HG03558 (cell line): ENCODE results near the gene HSPA4.
"Not testable (repeated sequence)": the region's sequence is repeated elsewhere in the genome, so short reads cannot be mapped to it uniquely, and the experiment has no call there.

Experiments
- ATAC-seq: cut with Tn5 transposase; IDR thresholded peaks from one replicate; pipeline ENCODE4 v1.9.1; 2021; ENCODE audit warnings: moderate number of reproducible peaks; ENCODE audit not compliant: unreplicated experiment; ENCODE audit errors: extremely low read depth

Gene HSPA4

DNA sequence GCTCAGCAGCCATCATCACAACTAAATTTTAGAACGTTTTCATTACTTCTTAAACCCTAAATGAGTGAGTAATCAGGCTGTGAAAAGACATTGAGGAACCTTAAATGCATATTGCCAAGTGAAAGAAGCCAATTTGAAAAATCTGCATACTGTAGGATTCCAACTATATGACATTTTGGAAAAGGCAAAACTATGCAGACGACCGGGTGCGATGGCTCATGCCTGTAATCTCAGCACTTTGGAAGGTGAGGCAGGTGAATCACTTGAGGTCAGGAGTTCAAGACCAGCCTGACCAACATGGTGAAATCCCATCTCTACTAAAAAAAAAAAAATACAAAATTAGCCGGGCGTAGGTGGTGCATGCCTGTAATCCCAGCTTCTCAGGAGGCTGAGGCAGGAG, 33.4 kb downstream of the HSPA4 start:
- ATAC-seq = not testable (repeated sequence)

DNA sequence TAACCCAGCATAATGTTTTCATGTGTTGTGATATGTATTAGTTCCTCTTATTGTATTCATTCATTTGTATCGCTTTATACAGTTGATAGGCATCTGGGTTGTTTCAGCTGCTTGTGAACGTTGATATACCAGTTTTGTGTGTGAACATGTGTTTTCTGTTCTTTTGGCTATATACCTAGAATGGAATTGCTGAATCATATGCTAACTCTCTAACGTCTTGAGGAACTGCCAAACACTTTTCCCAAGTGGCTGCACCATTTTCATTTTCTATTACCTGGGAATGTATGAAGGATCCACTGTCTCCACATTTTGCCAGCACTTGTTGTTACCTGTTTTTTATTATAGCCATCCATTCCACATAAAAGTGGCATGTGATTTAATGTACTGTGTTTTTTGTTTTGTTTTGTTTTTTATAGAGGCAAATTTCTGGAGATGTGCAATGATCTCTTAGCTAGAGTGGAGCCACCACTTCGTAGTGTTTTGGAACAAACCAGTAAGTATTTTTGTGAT, 34.6 kb downstream of the HSPA4 start:
- ATAC-seq = no peak

DNA sequence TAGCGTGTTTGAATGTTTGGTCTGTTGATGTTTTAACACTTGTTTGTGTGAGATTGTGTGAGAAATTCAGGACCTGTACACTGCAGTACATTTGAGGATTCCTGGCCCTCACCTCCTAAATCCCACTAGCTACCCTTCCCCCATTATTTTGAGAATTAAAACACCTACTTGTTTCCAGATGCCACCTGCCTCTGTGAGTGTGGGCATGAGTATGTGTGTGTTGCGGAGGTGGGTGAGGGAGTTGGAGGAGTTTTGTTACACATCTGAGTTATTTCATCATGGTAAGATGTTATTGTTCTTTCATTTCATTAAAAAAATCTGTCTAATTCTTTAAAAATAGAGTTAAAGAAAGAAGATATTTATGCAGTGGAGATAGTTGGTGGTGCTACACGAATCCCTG, 36.3 kb downstream of the HSPA4 start:
- no peak for ATAC-seq

DNA sequence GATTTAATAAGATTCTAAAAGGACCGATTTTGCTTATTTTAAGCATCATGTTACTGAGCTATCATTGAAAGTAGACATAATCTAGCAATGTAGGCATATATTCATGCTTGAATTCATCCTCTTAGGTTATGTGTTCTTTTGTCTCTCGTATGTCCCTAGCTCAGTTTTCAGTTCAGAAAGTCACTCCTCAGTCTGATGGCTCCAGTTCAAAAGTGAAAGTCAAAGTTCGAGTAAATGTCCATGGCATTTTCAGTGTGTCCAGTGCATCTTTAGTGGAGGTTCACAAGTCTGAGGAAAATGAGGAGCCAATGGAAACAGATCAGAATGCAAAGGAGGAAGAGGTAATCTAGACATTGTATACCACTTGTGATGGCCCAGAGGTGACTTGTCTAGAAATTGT, 39.2 kb downstream of the HSPA4 start:
- ATAC-seq = no peak

DNA sequence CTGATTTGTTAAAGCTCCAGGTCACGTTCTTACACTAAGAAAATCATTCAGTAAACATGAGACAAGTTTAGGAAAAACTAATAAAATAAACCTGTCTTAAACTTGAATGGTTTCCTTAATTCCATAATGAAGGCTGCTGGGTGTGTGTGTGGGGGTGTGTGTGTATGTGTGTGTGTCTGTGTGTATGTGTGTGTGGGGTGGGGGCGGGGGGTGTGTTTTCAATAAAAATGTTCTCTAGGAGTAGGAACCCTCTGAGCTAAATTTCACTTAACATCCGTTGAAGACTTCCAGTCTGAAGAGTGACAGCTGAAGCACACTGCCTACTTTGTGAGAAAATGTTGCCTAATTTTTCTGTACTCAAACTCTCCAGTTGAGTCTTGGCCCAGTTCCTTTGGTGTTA, 54.5 kb downstream of the HSPA4 start:
- ATAC-seq = no peak

DNA sequence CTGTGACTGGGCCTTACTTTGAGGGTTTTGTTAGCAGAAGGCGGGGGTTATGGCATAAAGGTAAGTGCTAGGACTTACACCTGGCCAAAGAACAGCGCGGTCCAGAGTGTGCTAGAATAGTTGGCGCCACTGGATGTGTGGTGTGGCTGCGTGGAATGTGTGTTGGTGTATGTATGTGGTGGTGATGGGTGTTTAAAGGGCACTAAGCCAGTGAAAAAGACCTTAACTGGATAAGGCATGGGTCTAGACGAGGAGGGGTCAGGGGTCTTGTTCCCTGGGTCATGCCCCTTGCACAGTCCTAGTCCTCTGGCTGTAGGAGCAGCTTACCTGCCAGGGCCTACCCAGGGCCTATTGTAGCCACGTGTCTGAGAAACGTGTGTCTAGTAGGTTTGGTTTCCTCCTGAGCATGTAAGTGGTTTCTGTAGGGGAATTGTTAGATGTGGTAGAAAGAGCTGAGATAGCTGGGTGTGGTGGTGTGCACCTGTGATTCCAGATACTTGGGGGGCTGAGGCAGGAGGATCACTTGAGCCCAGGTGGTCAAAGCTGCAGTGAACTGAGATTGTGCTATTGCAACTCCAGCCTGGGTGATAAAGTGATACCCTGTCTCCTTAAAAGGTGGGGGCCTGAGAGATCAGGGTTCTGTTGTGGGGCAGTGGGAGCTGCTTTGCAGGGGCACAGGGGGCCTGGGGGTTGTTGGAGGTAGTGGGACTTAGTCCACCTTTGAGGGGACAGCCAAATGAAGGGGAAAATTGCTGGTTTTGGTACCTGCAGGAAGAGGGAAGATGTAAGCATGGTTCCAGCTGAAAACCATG, 55.2 kb downstream of the HSPA4 start:
- ATAC-seq = no peak

DNA sequence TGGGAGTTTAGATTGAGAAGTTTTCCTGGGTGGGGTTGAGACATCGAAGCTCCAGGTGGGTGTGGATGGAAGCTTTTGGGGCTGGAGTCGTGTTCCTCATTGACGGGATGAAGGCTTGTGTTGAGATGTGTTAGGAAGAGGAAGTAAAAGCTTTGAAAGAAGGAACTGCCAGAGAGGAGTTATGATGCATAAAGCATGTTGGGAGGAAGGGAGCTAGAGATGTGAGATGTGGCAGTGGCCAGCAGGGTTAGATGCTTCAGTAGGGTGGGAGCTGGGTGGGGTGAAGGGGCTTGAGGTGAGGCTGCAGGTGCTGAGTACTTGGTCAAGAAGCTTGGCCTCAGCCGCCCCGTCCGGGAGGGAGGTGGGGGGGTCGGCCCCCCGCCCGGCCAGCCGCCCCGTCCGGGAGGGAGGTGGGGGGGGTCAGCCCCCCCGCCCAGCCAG, 56.7 kb downstream of the HSPA4 start:
- no peak for ATAC-seq

DNA sequence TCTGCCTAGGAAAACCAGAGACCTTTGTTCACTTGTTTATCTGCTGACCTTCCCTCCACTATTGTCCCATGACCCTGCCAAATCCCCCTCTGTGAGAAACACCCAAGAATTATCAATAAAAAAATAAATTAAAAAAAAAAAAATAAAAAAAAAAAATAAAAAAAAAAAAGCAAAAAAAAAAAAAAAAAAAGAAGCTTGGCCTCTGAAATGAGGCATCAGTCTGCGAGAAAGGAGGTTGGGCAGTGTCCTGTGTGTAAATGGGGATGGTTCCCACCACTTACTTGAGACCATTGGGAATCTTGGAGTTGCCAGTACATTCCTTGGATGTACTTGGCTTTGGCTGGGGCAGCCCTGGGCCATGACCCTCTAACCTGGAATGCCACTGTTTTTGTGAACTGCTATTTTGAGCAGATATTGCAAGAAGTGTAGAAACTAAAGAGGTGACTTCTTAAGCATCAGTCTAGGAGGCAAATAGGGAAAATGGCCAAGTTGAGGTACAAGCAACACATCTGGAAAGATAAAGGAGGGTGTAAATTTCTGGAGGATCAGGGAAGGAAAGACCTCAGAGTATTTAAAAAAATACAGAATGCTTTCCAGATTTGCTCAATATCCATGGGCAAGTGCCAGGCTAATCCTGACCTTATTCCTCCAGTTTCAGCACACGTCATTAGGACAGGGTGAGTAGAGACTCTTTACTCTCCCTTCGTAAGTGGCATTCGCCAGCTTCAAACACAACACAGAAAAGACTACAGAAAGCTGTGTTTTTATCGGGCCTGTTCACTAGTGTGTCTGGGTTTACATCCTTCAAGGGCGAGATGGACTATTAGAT, 58.1 kb downstream of the HSPA4 start:
- no peak for ATAC-seq

DNA sequence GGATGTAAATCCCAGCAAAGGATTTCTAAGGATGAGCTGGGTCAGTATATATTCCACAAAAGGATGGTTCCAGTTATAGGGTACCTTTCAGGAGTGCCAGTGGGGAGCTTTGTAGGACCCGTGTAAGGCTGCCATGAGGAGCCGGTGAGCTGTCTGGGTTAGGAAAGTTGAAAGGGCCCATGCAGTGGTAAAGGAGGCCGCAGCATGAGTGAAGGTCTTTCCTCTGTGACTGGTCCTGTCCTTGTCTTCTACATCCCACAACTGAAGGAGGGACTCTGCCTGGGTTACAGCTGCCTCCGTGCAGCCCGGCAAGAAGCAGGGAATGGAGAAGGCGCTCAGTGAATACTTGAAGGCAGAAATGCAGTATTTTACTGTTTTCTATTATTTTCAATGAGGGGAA, 58.9 kb downstream of the HSPA4 start:
- no peak for ATAC-seq

DNA sequence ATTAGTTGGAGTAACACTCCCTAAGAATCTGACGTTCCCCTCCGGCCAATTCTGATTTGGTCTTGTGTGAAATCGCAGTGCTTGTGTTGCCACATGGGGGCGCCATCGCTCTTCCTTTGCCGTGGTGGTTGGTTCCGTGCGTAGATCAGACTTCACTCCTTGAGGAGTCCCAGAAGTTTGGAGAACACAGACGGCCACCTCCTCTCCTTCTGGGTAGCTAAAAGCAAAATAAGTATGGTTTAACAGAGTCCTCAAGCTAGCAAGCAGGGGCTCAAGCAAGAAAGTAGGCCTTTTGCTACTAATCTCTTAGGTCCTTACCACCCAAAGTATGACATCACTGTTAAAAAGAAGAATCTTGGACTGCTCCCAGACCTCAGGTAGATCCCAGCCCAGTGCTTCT, 59.5 kb downstream of the HSPA4 start:
- ATAC-seq = no peak

DNA sequence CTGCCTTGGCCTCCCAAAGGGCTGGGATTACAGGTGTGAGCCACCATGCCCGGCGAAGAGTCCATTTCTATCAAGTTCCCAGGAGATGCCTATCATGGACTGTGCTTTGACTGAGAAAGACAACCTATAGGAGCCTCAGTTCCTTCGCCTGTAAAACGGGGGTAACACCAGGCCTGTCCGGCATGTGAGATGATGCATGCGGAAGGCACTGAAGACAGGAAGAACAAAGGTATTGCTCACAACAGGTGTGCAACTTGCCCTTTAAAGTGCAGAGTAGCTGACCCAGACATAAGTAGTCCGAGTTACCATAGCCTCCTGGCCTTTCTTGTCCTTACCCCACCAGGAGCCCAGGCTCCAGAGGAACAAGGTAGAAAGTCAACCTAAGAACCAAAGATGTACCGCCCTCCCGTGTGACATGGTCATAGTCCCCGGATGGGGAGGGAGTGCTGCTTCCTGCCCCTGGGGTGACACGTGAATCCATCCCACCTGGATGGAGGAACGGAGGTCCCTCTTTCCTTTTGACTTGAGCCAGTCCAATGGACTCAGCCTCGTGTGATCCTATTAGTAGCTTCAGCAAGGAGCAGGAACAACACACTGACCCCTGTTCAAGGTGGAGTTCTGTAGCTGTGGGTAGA, 60.3 kb downstream of the HSPA4 start:
- ATAC-seq = no peak

DNA sequence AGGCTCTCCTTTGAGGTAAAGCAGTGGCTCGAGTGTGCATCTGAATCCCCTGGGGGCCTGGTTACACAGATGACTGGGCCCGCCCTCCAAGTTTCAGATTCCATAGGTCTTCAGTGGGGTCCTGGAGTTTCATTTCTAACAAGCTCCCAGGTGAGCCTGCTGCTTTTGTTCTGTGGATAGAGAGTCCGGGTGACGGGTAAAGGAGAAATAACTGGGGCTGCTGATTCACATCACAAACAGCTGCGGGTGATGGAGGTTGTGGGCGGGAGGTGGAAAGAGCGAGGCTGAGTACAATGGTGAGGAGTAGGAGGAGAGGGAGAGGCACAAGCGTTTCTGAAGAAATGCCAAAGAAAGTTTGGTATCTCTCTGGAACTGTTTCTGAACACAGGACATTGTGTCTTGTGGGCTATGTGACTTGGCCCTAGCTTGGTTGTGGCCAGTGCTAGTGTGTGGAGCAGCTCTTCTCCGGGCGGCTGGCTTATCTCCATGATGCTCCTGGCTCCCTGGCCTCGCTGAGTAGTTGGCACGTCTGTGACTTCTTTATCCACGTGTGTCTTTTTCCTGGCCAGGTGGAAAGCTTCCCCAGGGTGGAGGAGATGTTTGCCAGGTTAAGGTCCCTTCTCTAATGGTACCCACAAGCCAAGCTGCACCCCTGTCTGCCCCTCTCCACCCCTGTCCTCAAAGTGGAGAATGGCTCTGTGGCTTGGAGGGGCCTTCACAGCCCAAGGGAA, 61.7 kb downstream of the HSPA4 start:
- ATAC-seq = no peak

DNA sequence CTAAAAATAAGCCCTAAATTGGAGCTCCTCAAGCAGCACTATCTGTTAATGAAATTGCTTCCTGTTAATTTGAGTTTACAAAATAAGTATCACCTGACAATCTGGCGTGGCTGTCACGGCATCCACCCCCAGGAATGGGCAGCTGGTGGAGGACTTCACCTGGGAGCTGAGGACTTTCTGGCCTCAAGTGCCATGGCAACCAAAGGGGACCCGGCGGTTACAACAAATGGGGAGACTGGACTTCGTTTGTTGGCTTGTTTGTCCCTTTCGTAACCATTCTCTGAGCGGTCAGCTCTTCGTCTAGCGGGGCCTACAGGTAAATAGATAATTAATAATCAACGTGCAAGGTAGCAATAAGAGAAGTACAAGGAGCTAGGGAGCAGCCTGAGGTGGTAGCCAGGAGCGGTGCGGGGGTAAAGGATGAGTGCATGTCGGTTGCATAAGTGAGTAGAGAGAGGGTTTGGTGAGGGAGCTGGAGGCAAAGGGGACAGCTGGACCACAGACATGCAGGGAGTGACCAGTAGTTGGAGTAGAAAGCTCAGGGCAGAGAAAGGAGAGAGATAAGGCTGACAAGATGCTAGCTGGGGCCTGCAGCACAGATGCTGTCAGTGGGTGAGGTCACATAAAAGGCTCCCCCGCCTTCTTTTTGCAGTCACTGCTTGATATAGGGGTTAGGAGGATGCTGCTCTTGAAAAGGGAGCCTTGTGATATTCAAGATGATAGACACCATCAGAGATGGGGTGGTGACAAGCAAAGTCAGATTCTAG, 62.5 kb downstream of the HSPA4 start:
- no peak for ATAC-seq

DNA sequence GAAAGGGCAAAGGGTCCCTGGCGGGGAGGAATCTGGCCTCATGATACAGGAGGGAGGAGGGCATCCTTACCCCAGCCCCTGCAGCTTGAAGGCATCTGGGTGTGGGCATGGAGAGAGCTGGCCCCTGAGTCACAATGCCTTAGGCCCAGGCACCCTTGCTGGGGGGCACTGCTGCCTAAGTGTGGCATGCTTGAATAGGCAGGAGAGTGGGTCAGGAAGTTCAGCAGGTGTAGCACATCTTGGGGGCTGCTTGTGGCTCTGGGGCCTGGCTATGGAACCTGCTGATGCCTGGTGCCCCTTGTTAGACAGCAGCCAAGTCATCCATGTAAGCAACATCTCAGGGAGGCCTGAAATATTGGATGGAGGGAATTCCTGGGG, 63.1 kb downstream of the HSPA4 start:
- ATAC-seq = no peak

DNA sequence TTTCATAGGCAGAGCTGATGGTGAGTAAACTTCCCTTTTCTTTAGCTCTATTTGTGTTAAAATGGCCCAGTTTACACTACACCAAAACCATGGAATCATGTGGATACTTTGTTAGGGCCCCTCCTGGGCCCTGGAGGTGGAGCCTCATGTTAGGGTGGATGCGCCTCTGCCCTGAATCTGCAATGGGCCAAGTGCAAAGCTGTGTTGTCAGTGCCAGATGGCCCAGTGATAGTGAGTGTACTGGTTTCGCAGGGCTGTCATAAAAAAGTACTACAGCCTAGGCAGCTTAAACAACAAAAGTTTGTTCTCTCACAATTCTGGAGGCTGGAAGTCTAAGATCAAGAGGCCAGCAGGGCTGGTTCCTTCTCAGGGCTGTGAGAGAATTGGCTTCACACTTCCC, 64.8 kb downstream of the HSPA4 start:
- ATAC-seq = no peak

DNA sequence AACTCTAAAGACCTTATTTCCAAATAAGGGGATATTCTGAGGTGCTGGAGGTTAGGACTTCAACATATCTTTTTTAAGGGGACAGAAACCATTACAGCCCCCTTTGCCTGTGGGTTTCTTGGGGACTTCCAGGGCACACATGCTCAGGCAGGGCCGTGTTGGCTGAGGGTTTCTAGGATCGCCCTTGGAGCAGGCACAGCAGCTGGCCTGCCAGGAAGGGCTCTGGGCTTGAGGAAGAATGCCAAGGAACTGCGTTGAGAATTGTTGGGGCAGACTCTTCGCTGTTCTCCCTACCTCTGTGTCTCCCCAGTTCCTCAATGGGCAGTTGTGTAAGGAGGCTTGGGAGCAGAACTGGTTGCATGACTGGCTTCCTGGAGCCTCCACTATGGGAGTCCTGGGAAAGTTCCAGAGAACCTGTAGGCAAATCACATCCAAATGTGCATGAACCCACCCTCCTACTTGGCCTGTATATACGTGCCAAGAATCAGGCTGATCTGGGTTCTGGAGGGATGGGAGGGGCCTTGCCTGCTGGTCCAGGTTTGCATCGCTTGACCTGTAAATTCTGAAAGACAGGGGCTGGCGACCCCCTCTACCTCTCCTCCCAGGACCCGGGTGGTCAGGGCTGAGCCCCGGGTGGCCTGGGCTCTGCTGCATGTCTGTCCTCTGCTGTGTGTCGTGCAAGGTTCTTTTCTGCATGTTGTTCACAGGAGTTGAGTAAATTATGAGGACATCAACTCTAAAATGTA, 65.5 kb downstream of the HSPA4 start:
- no peak for ATAC-seq

DNA sequence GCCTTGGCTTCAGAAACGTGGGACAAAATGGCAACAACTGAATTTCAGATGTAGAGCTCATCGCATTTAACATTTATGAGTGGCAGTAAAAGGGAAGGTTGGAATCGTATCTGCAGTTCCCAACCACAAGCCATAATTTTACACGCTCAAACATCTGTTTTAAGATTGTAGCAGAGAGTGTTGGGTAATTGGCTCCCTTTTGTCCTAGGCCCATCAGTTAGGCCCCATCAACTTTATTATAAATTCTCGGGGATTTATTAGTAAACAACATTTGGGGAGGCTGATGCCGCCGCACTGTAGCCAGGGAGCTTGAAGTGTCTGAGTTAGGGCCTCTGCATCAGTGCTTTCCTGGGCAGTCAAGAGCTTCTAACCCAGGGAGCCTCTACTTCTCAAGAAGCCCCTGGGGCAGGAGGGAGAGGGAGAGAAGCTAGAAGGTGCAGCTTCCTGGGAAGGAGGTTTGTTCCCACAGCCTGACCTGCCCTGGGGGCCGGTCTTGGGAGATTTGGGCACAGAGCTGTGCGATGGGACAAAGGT, 66.2 kb downstream of the HSPA4 start:
- ATAC-seq = no peak

DNA sequence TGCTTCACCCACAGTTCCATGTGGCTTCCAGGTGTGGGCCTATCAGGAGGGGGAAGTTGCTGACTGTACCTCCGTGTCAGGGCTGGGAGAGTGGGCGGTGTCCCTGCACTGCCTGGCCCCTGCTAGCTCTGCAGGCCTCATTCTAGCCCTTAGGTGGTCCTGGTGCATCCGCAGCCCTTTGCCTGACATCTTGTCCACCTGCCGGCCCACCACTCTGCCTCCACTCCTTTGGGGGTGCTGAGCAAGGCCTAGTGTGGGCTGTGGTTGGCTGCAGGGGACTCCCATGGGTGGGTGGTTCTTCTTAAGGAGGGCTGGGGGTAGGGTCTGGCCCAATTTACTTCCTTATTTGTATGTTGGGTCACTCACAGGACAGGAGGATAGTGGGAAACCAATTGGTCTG, 66.9 kb downstream of the HSPA4 start:
- no peak for ATAC-seq
